Lung microvascular endothelial cell (primary cell): ENCODE data around the gene DHRSX. TPM values are rescaled to one million over a fixed set of nuclear protein-coding genes. Genes with fewer than 3 reads are reported as not detected.
"Not testable (repeated sequence)": the region's sequence is repeated elsewhere in the genome, so short reads cannot be mapped to it uniquely, and the experiment has no call there.

Source experiments
- DNase-seq, 2 donors: peaks; one replicate each; pipeline versions ENCODE4 v3.0.0 to v3.0.0-alpha.2; 2010; ENCODE audit warnings: low read depth in 2 of 2
- total RNA-seq: library from RNA; depleted of rRNA; stranded (reverse); fragments of >200 nt; gene quantifications from 2 replicates; pipeline ENCODE4 v1.2.1, GENCODE V29; 2014

DHRSX gene
- total RNA-seq, 1 donor from 2014 or later, result 23.6 TPM

DNA sequence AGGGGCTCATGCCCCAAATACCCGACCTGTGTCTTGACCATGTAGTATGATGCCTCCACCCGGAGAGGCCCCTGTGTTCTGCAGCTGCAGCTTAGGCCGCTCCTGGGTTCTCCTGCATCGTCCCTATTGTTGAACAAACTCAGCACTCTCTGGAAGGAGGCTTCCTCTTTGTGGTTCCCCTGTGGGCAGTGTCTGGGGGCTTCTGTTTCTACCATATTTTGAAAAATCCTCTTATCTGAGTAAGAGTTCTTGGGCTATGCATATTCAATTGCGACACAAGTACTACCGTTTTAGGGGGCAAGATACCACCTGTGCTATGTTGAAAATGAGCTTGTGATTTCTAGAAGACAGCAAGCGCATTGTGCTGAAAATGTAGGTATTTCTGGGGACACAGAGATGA, 276.6 kb downstream of the DHRSX start:
- DNase-seq, result no peak

DNA sequence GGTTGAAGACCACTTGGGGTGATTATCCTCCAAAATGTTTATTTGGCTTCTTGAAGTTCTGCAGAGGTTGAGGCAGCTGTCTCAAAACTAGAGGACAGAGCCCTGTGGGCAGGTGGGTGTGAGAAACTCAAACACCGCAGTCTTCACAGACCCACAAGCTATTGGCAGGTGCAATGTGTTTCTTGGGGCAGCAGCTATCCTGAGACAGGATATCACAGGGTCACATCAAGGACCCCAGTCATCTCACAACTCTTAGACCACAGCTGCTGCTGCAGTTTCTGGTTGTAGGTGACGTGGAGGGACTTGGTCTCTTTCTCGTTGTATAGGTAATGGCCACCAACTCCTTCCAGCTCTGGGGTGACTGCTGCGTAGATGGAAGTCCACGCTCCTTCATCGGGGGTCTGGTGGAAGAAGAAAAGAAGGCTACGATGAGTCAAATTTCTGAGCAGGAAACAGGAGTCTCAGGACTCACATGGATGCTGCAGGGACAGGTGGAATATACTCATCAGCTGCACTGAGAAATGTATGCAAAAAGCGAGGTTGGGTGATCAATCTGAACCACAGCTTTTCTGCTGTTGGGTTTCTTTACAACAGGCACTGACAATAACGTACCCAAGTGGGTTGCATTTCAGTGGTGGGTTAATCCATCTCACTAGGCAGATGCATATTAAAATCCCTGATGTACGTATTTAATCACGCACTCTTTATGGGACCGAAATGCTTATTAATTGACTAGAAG, 279.8 kb downstream of the DHRSX start:
- no peak for DNase-seq

- no peak for DNase-seq
These were observed 280.5 kb downstream of the DHRSX start for GRCh38 chrX:2220296-2220695.

- not testable (repeated sequence) for DNase-seq
These were observed 286.5 kb downstream of the DHRSX start for GRCh38 chrX:2214138-2214823.

- not testable (repeated sequence) for DNase-seq
These were observed 289.1 kb downstream of the DHRSX start for GRCh38 chrX:2211667-2212066.

GRCh38 chrX:2193273-2193592, 307.5 kb downstream of the DHRSX start:
- no peak for DNase-seq

DNA sequence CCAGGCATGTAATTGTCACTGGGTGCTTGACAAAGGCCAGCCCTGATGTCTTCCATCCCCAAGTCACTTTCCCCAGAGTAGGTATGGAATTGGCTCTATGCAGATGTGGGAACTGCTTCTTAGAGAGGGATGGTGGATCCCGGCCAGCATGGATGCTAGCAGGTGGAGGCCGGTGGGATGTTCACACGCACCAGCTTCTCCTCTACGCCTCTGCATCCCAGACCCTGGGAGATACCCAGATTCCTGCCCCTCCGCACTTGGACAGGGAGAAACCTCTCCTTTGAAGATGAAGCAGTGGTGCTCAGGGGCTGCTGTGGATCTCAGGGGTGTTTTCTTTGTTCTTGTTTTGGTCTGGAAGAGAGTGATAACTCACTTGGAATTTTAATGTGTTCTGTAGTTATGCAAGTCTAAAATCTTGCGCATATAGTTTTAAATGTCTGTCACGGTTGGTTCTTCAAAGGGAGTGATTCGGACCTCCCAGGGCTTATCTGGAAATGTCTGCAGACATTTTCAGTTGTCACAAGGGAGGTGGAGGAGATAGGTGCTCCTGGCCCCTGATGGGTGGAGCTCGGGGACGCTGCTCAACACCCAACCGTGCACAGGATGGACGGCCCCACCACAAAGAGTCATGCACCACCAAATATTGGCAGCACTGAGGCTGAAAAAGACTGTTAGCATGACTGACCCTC, 308.0 kb downstream of the DHRSX start:
- no peak for DNase-seq

- DNase-seq, result no peak
These were observed 311.9 kb downstream of the DHRSX start for GRCh38 chrX:2188840-2189239.

DNA sequence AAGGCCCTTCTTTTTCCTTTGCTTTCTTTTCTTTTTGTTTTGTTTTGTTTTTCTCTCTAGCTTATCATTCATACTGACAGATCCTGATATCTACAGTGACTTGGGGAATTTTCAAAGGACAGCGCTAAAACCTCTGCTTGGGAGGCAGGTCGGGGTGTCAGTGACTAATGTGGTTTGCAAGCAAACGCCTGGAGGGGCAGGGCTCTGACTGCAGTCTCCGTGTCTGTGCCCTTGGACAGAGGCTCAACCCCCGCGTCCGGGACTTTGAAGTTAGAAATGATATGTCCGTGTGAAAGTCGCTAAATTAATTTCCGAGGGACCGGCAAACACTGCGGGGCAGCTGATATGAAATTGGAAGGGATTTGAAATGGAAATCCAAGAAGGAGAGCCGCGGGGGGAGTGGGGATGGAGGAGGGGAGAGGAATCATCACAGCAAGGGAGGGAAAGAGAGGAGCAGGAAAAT, 312.4 kb downstream of the DHRSX start:
- DNase-seq, result no peak

- no peak for DNase-seq
These were observed 313.2 kb downstream of the DHRSX start for GRCh38 chrX:2187352-2188115.

DNA sequence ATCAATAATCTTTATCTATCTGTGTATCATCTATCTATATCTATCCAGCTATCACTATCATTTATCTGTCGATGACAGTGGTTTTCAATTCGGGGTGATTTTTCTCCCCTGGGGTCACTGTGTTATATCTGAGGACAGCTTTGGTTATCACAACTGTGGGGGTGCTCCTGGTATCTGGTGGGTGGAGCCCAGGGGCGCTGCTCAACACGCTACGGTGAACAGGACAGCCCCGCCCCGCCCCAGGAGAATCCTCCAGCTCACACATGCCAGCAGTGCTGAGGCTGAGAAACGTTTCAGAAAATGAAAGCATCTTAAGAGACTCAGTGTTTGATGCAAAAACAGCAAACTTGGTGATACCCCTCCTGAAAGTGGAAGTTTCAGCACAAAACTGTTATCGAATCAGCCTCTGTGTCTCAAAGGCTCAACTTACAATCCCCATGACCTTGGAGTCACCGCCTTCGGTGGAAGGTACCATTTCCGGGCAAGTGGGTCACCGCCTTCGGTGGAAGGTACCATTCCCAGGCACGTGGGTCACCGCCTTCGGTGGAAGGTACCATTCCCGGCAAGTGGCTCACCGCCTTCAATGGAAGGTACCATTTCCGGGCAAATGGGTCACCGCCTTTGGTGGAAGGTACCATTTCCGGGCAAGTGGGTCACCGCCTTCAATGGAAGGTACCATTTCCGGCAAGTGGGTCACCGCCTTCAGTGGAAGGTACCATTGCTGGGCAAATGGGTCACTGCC, 315.3 kb downstream of the DHRSX start:
- DNase-seq, result no peak

GRCh38 chrX:2184089-2184488, 316.7 kb downstream of the DHRSX start:
- DNase-seq, result no peak

GRCh38 chrX:2183193-2183725, 317.5 kb downstream of the DHRSX start:
- DNase-seq, result no peak

- DNase-seq, result no peak
These were observed 323.2 kb downstream of the DHRSX start for GRCh38 chrX:2177541-2177940.

GRCh38 chrX:2176733-2177132, 324.0 kb downstream of the DHRSX start:
- DNase-seq, result no peak

DNA sequence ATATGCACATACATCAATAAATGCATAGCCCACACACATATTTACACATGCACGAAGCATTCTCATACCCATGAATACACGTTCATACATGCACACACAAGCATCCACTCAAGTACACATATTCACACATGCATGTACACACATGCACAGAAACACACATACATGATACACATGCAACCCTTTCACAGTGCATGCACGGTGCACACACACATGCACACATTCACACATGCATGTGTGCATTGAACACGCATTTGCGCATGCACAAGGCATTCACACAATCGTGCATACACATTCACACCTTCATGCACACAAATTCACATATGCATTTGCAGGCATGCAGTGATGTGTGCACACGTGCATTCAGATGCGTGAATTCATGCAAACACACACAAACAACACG, 324.5 kb downstream of the DHRSX start:
- DNase-seq, result no peak

GRCh38 chrX:2172359-2172758, 328.4 kb downstream of the DHRSX start:
- no peak for DNase-seq
